ENCODE results near the gene BCAP31. TPM values are rescaled to one million over a fixed set of nuclear protein-coding genes. Genes with fewer than 3 reads are reported as not detected.

BCAP31 gene
- total RNA-seq, 4 donors from 2014 or later: 170 to 228 (median 185) TPM

GRCh38 chrX:153689654-153690465 is 34.3 kb downstream of the BCAP31 start:
- H3K4me3 ChIP-seq (replicated peaks in 1 of 3): no peak overlapping the region

GRCh38 chrX:153688911-153689590 is 35.1 kb downstream of the BCAP31 start:
- no peaks in the 10 kb centered on the region for H3K27me3 ChIP-seq
- no peaks in the 10 kb centered on the region for H3K9me3 ChIP-seq
- H3K27ac ChIP-seq: no peak overlapping the region
- peaks cover 0 to 4% of the 10 kb centered on the region in 2 donors for H3K4me1 ChIP-seq
- intact Hi-C loops (cut with DNase I): no loop called here
- peak; percentile 39 to 45 for DNase-seq
- no peaks in the 10 kb centered on the region for H3K36me3 ChIP-seq
- TF ChIP-seq CTCF (IDR thresholded peaks at IDR 0.05): no peak
- no peak for TF ChIP-seq POLR2A (IDR thresholded peaks at IDR 0.05)
- H3K4me3 ChIP-seq (replicated peaks in 1 of 3): peak overlapping the region in 1 of 3 donors; percentile 26
- no CpG with 5 or more reads among the region's 53 CpGs for WGBS, 2 donors

More at GRCh38 chrX:153689654-153690465, 34.3 kb downstream of the BCAP31 start:
- TF ChIP-seq CTCF (IDR thresholded peaks at IDR 0.05) (no peak), POLR2A (IDR thresholded peaks at IDR 0.05) (no peak)
- DNase-seq: no peak
- no peaks in the 10 kb centered on the region for H3K27me3 ChIP-seq
- intact Hi-C loops (cut with DNase I): no loop called here
- no peak overlapping the region for H3K27ac ChIP-seq
- no peaks in the 10 kb centered on the region for H3K36me3 ChIP-seq
- H3K9me3 ChIP-seq: no peaks in the 10 kb centered on the region
- WGBS, 2 donors: 80 to 95% methylated on average over 7 to 9 of the region's 19 CpGs
- peaks cover 0 to 4% of the 10 kb centered on the region in 2 donors for H3K4me1 ChIP-seq

GRCh38 chrX:153688506-153688905 is 35.7 kb downstream of the BCAP31 start:
- H3K27ac ChIP-seq: no peak overlapping the region
- TF ChIP-seq POLR2A (IDR thresholded peaks at IDR 0.05): no peak
- no peak for TF ChIP-seq CTCF (IDR thresholded peaks at IDR 0.05)
- no peaks in the 10 kb centered on the region for H3K36me3 ChIP-seq
- no peaks in the 10 kb centered on the region for H3K9me3 ChIP-seq
- WGBS, 2 donors: 3% methylated on average over 17 of the region's 57 CpGs; no CpG with 5 or more reads in 1 of the 2 donors
- H3K4me3 ChIP-seq (replicated peaks in 1 of 3): peak overlapping the region in 1 of 3 donors; percentile 26
- intact Hi-C loops (cut with DNase I): no loop called here
- peaks cover 0 to 4% of the 10 kb centered on the region in 2 donors for H3K4me1 ChIP-seq
- DNase-seq: no peak
- H3K27me3 ChIP-seq: no peaks in the 10 kb centered on the region

GRCh38 chrX:153688071-153688470 is 36.1 kb downstream of the BCAP31 start:
- DNase-seq: no peak
- Histone ChIP-seq H3K36me3 (no peaks in the 10 kb centered on the region), H3K27ac (no peak overlapping the region), H3K4me3 (replicated peaks in 1 of 3) (no peak overlapping the region), H3K27me3 (no peaks in the 10 kb centered on the region), H3K9me3 (no peaks in the 10 kb centered on the region), H3K4me1 (peaks cover 0 to 4% of the 10 kb centered on the region in 2 donors)
- WGBS, 2 donors: no CpG with 5 or more reads among the region's 69 CpGs
- intact Hi-C loops (cut with DNase I): no loop called here
- TF ChIP-seq CTCF (IDR thresholded peaks at IDR 0.05) (no peak), POLR2A (IDR thresholded peaks at IDR 0.05) (no peak)

Data from thyroid gland (tissue), 4 donors.